HEK293 (cell line): ENCODE results near the gene ZNF658.
A peak's percentile ranks its signal among the peaks of the same experiment; 100 is the strongest.
"Not testable (repeated sequence)": the region's sequence is repeated elsewhere in the genome, so short reads cannot be mapped to it uniquely, and the experiment has no call there.

ENCODE experiments used
- CTCF ChIA-PET: fragments of 350-600 bp; formaldehyde crosslinking; extraction: SDS; loops from one replicate; lab custom pipeline; 2021; ENCODE audit warnings: antibody characterized with exemption; lab: Yijun Ruan, JAX
- POLR2A ChIA-PET: fragments of 300-600 bp; formaldehyde crosslinking; extraction: SDS; loops from one replicate; lab custom pipeline; 2020; ENCODE audit warnings: antibody characterized with exemption, inconsistent platforms; lab: Yijun Ruan, JAX
- H3K27ac ChIP-seq: fragments of 200-500 bp; sonication (Bioruptor generic); 2 replicates; pipeline ENCODE4 v1.5.1; 2014; ENCODE audit warnings: low read depth, low read length, control low read depth, inconsistent platforms; ENCODE audit errors: extremely low read depth
- H3K36me3 ChIP-seq, 2 experiments: fragments of 200-500 bp in 1 of 2; sonication (Bioruptor generic) in 1 of 2; 1 replicate in 1 of 2; 2 replicates in 1 of 2; pipeline ENCODE4 v1.5.1; 2014 to 2017; ENCODE audit warnings: inconsistent platforms in 2 of 2, low read length in 2 of 2; ENCODE audit not compliant: control insufficient read depth in 2 of 2, insufficient read depth in 1 of 2
- H3K4me1 ChIP-seq: fragments of 200-500 bp; sonication (Bioruptor generic); 2 replicates; pipeline ENCODE4 v1.5.1; 2014; ENCODE audit warnings: mild to moderate bottlenecking, low read length, inconsistent platforms; ENCODE audit not compliant: control insufficient read depth, insufficient read depth
- H3K4me3 ChIP-seq: 2 replicates; pipeline ENCODE4 v1.5.1; 2011; ENCODE audit warnings: low read depth, mild to moderate bottlenecking, control low read depth, low read length, moderate library complexity
- H3K9me3 ChIP-seq: fragments of 200-500 bp; sonication (Bioruptor generic); 2 replicates; pipeline ENCODE4 v1.5.1; 2014; ENCODE audit warnings: low read depth, low read length, inconsistent platforms; ENCODE audit not compliant: control insufficient read depth, insufficient read depth
- SETDB1 ChIP-seq: IDR thresholded peaks from one replicate; pipeline ENCODE4 v1.6.1; 2017; ENCODE audit warnings: mild to moderate bottlenecking, low read length, moderate library complexity, mixed read lengths; ENCODE audit not compliant: insufficient read length

The ZNF658 gene

GRCh38 chr9:66920072-66920471 lies 19.5 kb downstream of the ZNF658 start:
- H3K4me1 ChIP-seq, H3K4me3 ChIP-seq, CTCF ChIA-PET, POLR2A ChIA-PET, H3K27ac ChIP-seq, H3K9me3 ChIP-seq, H3K36me3 ChIP-seq: not testable (repeated sequence)
- peak; percentile 61 for TF ChIP-seq SETDB1

DNA sequence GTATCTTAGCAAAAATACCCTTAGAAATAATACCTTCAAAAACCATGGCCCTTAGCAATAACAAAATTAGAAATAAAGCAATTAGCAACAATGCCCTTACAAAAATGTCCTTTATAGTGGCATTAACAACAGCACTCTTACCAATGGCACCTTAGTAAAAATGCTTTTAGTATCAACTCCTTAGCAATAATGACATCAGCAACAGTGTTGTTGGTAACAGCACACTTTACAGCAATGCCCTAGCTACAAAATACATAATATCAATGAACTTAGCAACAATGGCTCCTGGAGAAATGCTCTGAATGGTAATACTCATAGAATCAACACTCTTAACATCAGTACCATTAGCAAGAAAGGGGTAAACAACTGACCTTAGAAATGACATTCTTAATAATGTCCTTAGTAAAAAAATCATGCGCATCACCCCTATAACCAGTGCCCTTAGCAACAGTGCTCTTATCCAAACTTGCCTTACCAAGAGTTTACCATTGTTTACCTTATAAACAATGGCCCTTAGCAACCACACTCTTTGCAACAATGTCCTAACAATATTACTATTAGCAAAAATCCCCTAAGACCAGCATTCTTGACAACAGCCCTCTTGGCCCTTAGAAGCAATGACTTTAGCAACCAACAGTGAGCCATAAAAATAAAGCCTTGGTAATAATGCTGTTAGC lies 35.8 kb downstream of the ZNF658 start:
- H3K36me3 ChIP-seq, POLR2A ChIA-PET, CTCF ChIA-PET, H3K9me3 ChIP-seq, H3K4me3 ChIP-seq, H3K27ac ChIP-seq, H3K4me1 ChIP-seq: not testable (repeated sequence)

DNA sequence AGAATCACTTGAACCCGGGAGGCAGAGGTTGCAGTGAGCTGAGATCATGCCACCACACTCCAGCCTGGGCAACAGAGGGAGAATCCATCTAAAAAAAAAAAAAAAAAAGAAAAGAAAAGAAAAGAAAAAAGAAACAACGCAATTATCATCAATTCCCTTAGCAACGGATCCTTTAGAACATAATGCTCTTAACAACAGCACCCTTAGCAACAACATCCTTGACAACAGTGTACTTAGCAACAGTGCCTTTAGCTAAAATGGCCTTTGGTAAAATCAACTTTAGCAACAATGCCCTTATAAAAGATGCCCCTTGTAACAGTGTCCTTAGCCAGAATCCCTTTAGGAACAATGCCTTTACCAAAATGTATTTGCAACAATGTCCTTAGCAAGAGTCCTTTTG lies 37.1 kb downstream of the ZNF658 start:
- POLR2A ChIA-PET, CTCF ChIA-PET: not testable (repeated sequence)

GRCh38 chr9:66938322-66938721 lies 37.8 kb downstream of the ZNF658 start:
- H3K4me3 ChIP-seq, H3K27ac ChIP-seq, POLR2A ChIA-PET, CTCF ChIA-PET, H3K9me3 ChIP-seq, H3K4me1 ChIP-seq, H3K36me3 ChIP-seq: not testable (repeated sequence)

More for the DNA sequence above, 37.1 kb downstream of the ZNF658 start:
- H3K9me3 ChIP-seq, H3K36me3 ChIP-seq, H3K4me3 ChIP-seq, H3K27ac ChIP-seq, H3K4me1 ChIP-seq: not testable (repeated sequence)

- CTCF ChIA-PET, H3K4me3 ChIP-seq, POLR2A ChIA-PET, H3K9me3 ChIP-seq, H3K27ac ChIP-seq, H3K4me1 ChIP-seq, H3K36me3 ChIP-seq: not testable (repeated sequence)
Measured at GRCh38 chr9:66939878-66940830, 39.6 kb downstream of the ZNF658 start.

- H3K36me3 ChIP-seq, POLR2A ChIA-PET, H3K4me3 ChIP-seq, H3K27ac ChIP-seq, H3K4me1 ChIP-seq, H3K9me3 ChIP-seq, CTCF ChIA-PET: not testable (repeated sequence)
Measured at GRCh38 chr9:66942400-66943155, 42.1 kb downstream of the ZNF658 start.

DNA sequence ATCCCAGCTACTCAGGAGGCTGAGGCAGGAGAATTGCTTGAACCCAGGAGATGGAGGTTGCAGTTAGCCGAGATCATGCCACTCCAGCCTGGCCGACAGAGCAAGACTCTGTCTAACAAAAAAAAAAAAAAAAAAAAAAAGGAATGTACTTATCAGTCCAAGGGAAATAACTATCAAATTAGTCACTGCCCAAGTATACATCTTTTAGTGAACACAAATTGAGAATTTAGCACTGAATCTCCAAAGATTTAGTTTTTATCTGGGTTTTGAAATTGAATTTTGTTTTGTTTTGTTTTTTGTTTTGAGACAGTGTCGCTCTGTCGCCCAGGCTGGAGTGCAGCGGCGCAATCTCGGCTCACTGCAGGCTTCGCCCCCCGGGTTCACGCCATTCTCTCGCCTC lies 52.1 kb downstream of the ZNF658 start:
- POLR2A ChIA-PET, H3K4me3 ChIP-seq, CTCF ChIA-PET, H3K4me1 ChIP-seq, H3K36me3 ChIP-seq, H3K9me3 ChIP-seq, H3K27ac ChIP-seq: not testable (repeated sequence)
